Neural cell (in vitro differentiated cells): ENCODE results near the gene SLFNL1.

Source experiments
- CTCF ChIP-seq: fragments of 450-650 bp; IDR thresholded peaks from 2 replicates; pipeline ENCODE4 v1.5.1; 2014; ENCODE audit warnings: antibody characterized with exemption, mild to moderate bottlenecking, moderate library complexity; ENCODE audit not compliant: poor library complexity, severe bottlenecking
- EP300 ChIP-seq: fragments of 450-650 bp; conservative IDR thresholded peaks from 2 replicates; pipeline ENCODE4 v1.6.1; 2014; ENCODE audit warnings: antibody characterized with exemption, mild to moderate bottlenecking, moderate library complexity; ENCODE audit not compliant: poor library complexity, severe bottlenecking
- EZH2 ChIP-seq: fragments of 200-600, 300-800 bp; shearing (Covaris generic), sonication (generic); IDR thresholded peaks from 2 replicates; pipeline ENCODE4 v1.6.1; 2014; ENCODE audit warnings: antibody characterized with exemption, low read length, borderline replicate concordance, mild to moderate bottlenecking; ENCODE audit not compliant: insufficient read depth, poor library complexity, severe bottlenecking
- MXI1 ChIP-seq: fragments of 450-650 bp; conservative IDR thresholded peaks from 2 replicates; pipeline ENCODE4 v1.6.1; 2014; ENCODE audit warnings: antibody characterized with exemption, mild to moderate bottlenecking; ENCODE audit not compliant: poor library complexity, severe bottlenecking
- POLR2AphosphoS5 ChIP-seq: IDR thresholded peaks from 2 replicates; pipeline ENCODE4 v1.6.1; 2012
- RAD21 ChIP-seq: fragments of 450-650 bp; conservative IDR thresholded peaks from 2 replicates; pipeline ENCODE4 v1.6.1; 2014; ENCODE audit warnings: antibody characterized with exemption, mild to moderate bottlenecking, moderate library complexity
- REST ChIP-seq: IDR thresholded peaks from 2 replicates; pipeline ENCODE4 v1.6.1; 2012; ENCODE audit warnings: borderline replicate concordance
- SMC3 ChIP-seq: fragments of 450-650 bp; conservative IDR thresholded peaks from 2 replicates; pipeline ENCODE4 v1.6.1; 2014; ENCODE audit warnings: antibody characterized with exemption, mild to moderate bottlenecking, moderate library complexity; ENCODE audit not compliant: poor library complexity
- TAF1 ChIP-seq: IDR thresholded peaks from 2 replicates; pipeline ENCODE4 v1.6.1; 2012; ENCODE audit warnings: low read depth

- no peak for TF ChIP-seq EP300
- no peak for TF ChIP-seq CTCF
- no peak for TF ChIP-seq EZH2
- no peak for TF ChIP-seq POLR2AphosphoS5
- TF ChIP-seq REST = no peak
- no peak for TF ChIP-seq SMC3
- no peak for TF ChIP-seq MXI1
- no peak for TF ChIP-seq TAF1
- no peak for TF ChIP-seq RAD21
These were observed 36.4 kb downstream of the SLFNL1 start for GRCh38 chr1:40985161-40985560.
